ENCODE data around the gene STARD5. TPM values are rescaled to one million over a fixed set of nuclear protein-coding genes. Genes with fewer than 3 reads are reported as not detected.

The STARD5 gene
- total RNA-seq, 1 experiment from 2014 or later = 0.41 TPM

DNA sequence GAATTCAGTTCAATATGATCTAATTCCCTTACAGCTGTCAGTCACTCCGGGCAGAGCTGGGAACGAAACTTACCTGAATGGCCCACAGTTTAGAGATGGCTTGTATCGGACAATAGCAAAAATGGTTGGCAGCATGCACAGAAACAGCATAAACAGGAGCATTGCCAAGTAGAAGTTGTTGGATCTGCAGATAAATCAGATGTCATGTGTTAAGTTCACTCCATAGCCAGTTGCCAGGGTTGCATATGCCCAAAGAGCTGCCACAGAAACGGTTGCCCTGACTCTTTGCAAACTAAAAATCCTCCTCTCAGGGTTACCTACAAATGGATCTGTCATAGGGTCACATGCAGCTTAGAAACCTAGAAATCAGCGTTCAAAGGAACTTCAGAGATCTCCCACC lies 15.4 kb upstream of the STARD5 start:
- Histone ChIP-seq H3K27ac (no peak overlapping the region), H3K36me3 (ENCODE audit: low read depth) (no peaks in the 10 kb centered on the region), H3K79me2 (ENCODE audit: low read depth) (no peaks in the 10 kb centered on the region), H3K9me2 (ENCODE audit: insufficient read depth) (no peaks in the 10 kb centered on the region), H2AFZ (no peak overlapping the region), H3F3A (ENCODE audit: insufficient read depth, low read depth) (no peaks in the 10 kb centered on the region), H4K20me1 (ENCODE audit: insufficient read depth) (no peaks in the 10 kb centered on the region), H3K9me3 (ENCODE audit: insufficient read depth, low read depth) (no peaks in the 10 kb centered on the region), H3K27me3 (ENCODE audit: insufficient read depth, low read depth) (peaks cover 22% of the 10 kb centered on the region), H3K4me3 (no peak overlapping the region), H3K4me1 (replicated peaks; ENCODE audit: insufficient read depth) (no peaks in the 10 kb centered on the region), H3K4me2 (no peak overlapping the region)
- intact Hi-C loops (cut with micrococcal nuclease; ENCODE audit: unreplicated experiment) = no loop called here
- DNase-seq = no peak
- BruUV-seq (replicated peaks) = no TSS peak
- TF ChIP-seq CTCF (conservative IDR thresholded peaks at IDR 0.05) (no peak), EZH2 (IDR thresholded peaks at IDR 0.05; ENCODE audit: low read depth) (no peak)
- CTCF ChIA-PET = no interaction called here
- POLR2A ChIA-PET (ENCODE audit: unreplicated experiment) = no interaction called here

GRCh38 chr15:81338170-81339007 lies 14.4 kb upstream of the STARD5 start:
- no TSS peak for BruUV-seq (replicated peaks)
- CTCF ChIA-PET = no interaction called here
- Histone ChIP-seq H3K27me3 (ENCODE audit: insufficient read depth, low read depth) (peaks cover 31% of the 10 kb centered on the region), H2AFZ (no peak overlapping the region), H4K20me1 (ENCODE audit: insufficient read depth) (no peaks in the 10 kb centered on the region), H3K36me3 (ENCODE audit: low read depth) (no peaks in the 10 kb centered on the region), H3K4me3 (no peak overlapping the region), H3K4me1 (replicated peaks; ENCODE audit: insufficient read depth) (no peaks in the 10 kb centered on the region), H3K9me2 (ENCODE audit: insufficient read depth) (no peaks in the 10 kb centered on the region), H3K4me2 (no peak overlapping the region), H3K9me3 (ENCODE audit: insufficient read depth, low read depth) (no peaks in the 10 kb centered on the region), H3K79me2 (ENCODE audit: low read depth) (no peaks in the 10 kb centered on the region), H3F3A (ENCODE audit: insufficient read depth, low read depth) (no peaks in the 10 kb centered on the region), H3K27ac (no peak overlapping the region)
- intact Hi-C loops (cut with micrococcal nuclease; ENCODE audit: unreplicated experiment) = no loop called here
- POLR2A ChIA-PET (ENCODE audit: unreplicated experiment) = no interaction called here
- TF ChIP-seq EZH2 (IDR thresholded peaks at IDR 0.05; ENCODE audit: low read depth) (no peak), CTCF (conservative IDR thresholded peaks at IDR 0.05) (no peak)
- peak in 1 of 2 experiments; percentile 38 for DNase-seq

DNA sequence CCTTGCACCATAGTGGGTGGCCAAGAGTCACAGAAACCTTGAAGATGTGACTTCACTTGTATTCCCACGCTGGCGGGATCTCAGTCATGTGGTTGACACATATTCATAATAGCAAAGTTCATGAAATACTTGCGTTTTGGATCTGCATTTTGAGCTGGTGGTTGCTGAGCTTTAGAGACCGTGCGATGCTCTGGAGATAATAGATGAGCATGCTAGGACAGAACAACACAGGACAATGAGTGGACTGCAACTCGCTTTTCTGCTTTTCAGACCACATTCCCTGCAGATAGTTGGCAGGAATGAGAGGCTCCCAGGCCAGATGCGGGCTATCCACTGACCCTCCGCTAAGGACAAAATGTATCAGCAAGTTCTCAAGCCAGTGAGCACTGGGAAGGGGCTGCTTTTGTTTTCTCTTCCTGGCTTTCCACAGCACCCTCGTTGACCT lies 13.8 kb upstream of the STARD5 start:
- Histone ChIP-seq H3K4me2 (no peak overlapping the region), H3K27ac (no peak overlapping the region), H3F3A (ENCODE audit: insufficient read depth, low read depth) (no peaks in the 10 kb centered on the region), H2AFZ (no peak overlapping the region), H4K20me1 (ENCODE audit: insufficient read depth) (no peaks in the 10 kb centered on the region), H3K27me3 (ENCODE audit: insufficient read depth, low read depth) (peaks cover 38% of the 10 kb centered on the region), H3K4me1 (replicated peaks; ENCODE audit: insufficient read depth) (no peaks in the 10 kb centered on the region), H3K36me3 (ENCODE audit: low read depth) (no peaks in the 10 kb centered on the region), H3K79me2 (ENCODE audit: low read depth) (no peaks in the 10 kb centered on the region), H3K9me2 (ENCODE audit: insufficient read depth) (no peaks in the 10 kb centered on the region), H3K4me3 (no peak overlapping the region), H3K9me3 (ENCODE audit: insufficient read depth, low read depth) (no peaks in the 10 kb centered on the region)
- BruUV-seq (replicated peaks) = no TSS peak
- intact Hi-C loops (cut with micrococcal nuclease; ENCODE audit: unreplicated experiment) = no loop called here
- TF ChIP-seq EZH2 (IDR thresholded peaks at IDR 0.05; ENCODE audit: low read depth) = no peak
- TF ChIP-seq CTCF (conservative IDR thresholded peaks at IDR 0.05) = no peak
- POLR2A ChIA-PET (ENCODE audit: unreplicated experiment) = no interaction called here
- no peak for DNase-seq
- CTCF ChIA-PET = no interaction called here

All from PC-9 (cell line).